Endothelial cell of umbilical vein (primary cell): ENCODE results near the gene ST3GAL4.
"Not testable (repeated sequence)": the region's sequence is repeated elsewhere in the genome, so short reads cannot be mapped to it uniquely, and the experiment has no call there.

Experiments
- CTCF ChIP-seq, 2 donors: IDR thresholded peaks; 1 replicate in 1 of 2; 2 replicates in 1 of 2; pipeline ENCODE4 v1.5.1; 2011; ENCODE audit warnings: low read length in 2 of 2, mild to moderate bottlenecking in 2 of 2, moderate library complexity in 2 of 2, control low read depth in 1 of 2, inconsistent platforms in 1 of 2, low read depth in 1 of 2; ENCODE audit not compliant: insufficient read depth in 1 of 2; ENCODE audit errors: extremely low read depth in 1 of 2
- GATA2 ChIP-seq: IDR thresholded peaks from 2 replicates; pipeline ENCODE4 v1.7.0; 2011; ENCODE audit warnings: low read depth, mild to moderate bottlenecking, moderate library complexity, mixed read lengths, low read length; ENCODE audit not compliant: insufficient read length, insufficient read depth

- not testable (repeated sequence) for TF ChIP-seq GATA2; CTCF (IDR thresholded peaks at IDR 0.05; ENCODE audit: extremely low read depth in 1 of 2, insufficient read depth in 1 of 2, low read depth in 1 of 2, low read length in 2 of 2)
Observed at GRCh38 chr11:126396266-126396665, 40.8 kb downstream of the ST3GAL4 start.
